Right cardiac atrium (tissue), 5 donors: Measurements from ENCODE around the gene SPINK5. TPM values are rescaled to one million over a fixed set of nuclear protein-coding genes. Genes with fewer than 3 reads are reported as not detected.
"Not testable (repeated sequence)": the region's sequence is repeated elsewhere in the genome, so short reads cannot be mapped to it uniquely, and the experiment has no call there.

ENCODE experiments used
- ATAC-seq, 2 donors: fragments of 200-7000 bp; cut with Tn5 transposase; one replicate each; pipeline versions ENCODE4 v1.8.0 to v1.9.1; 2020; ENCODE audit warnings: moderate library complexity in 2 of 2, mild to moderate bottlenecking in 1 of 2
- DNase-seq, 3 donors: peaks; one replicate each; pipeline ENCODE4 v3.0.0-alpha.2; 2020
- H3K27ac ChIP-seq: one replicate; pipeline ENCODE4 v1.5.1; 2013; ENCODE audit warnings: mild to moderate bottlenecking, low read length, control low read depth, moderate library complexity
- H3K27me3 ChIP-seq: one replicate; pipeline ENCODE4 v1.6.1; 2013; ENCODE audit not compliant: control insufficient read depth, insufficient read depth
- H3K4me1 ChIP-seq: one replicate; pipeline ENCODE4 v1.6.1; 2013; ENCODE audit warnings: low read length; ENCODE audit not compliant: control insufficient read depth, insufficient read depth
- H3K4me3 ChIP-seq: one replicate; pipeline ENCODE4 v1.5.1; 2013; ENCODE audit warnings: low read length, control low read depth
- H3K9me3 ChIP-seq: one replicate; pipeline ENCODE4 v1.6.1; 2013; ENCODE audit warnings: low read length; ENCODE audit not compliant: control insufficient read depth
- WGBS: extraction: QIAGEN DNeasy Blood & Tissue Kit; methylation state at CpG from one replicate; pipeline ENCODE4 v1.1.7; 2013; 5-methylcytosine and 5-hydroxymethylcytosine counted together
- intact Hi-C, 4 donors: fragments of 100-400 bp; cut with DNase I; formaldehyde crosslinking; loops; one replicate each; pipeline versions ENCODE4 v1.11.0 to v1.14.0; 2022 to 2023
- long read RNA-seq, 4 donors: library from polyadenylated mRNA; unstranded; transcript quantifications; one replicate each; pipeline ENCODE4 v2.0.0, GENCODE V29; 2020 to 2021
- polyA plus RNA-seq: library from polyadenylated mRNA; stranded (reverse); fragments of 200-250 nt; gene quantifications from one replicate; pipeline ENCODE4 v1.2.3, GENCODE V29; 2013
- total RNA-seq, 4 donors: library from RNA; stranded (reverse); fragmentation: NEBNext Ultra II Directional; extraction: Animal tissue kit (Norgen Biotek cat#: 25700); gene quantifications; one replicate each; pipeline ENCODE4 v1.2.1, GENCODE V29; 2021
- donor health status: healthy with polysubstance abuse.
- donor health status: DM: no; HTN: yes; CAD: no.
- donor health status: DM: no; HTN: no; CAD: no.
- donor health status: DM: no; HTN: yes; CAD: no; lungs with severe emphysema.
- donor health status: DM: yes; HTN: yes; CAD: no.

SPINK5 gene
- 1 to 10 TPM in 2 of 4 donors, under 1 TPM in 2; 0.82 to 3.0 (median 1.6) TPM for total RNA-seq
- 1.3 TPM for polyA plus RNA-seq
- long read RNA-seq, donor 1, partial matches to known transcripts: 1 of 1 reads
- long read RNA-seq, donor 1, other reads (novel, unspliced or antisense): 0 of 1 reads
- long read RNA-seq, donor 2: 0 reads
- long read RNA-seq, donor 3, partial matches to known transcripts: 0 of 1 reads
- long read RNA-seq, donor 3, other reads (novel, unspliced or antisense): 1 of 1 reads
- long read RNA-seq, donor 4: 0 reads

GRCh38 chr5:148063861-148064260, at the start of gene SPINK5:
Gene SPINK5 (plus strand): TSS chr5:148063980. CDS start chr5:148064045, 65 bp downstream.
- DNase-seq (no peak), ATAC-seq (no peak)
- H3K4me3 ChIP-seq: no peak within 1 kb of the TSS
- WGBS: 88% methylated on average over 5 of the region's 5 CpGs
- intact Hi-C loops: no loop called here
- no peak within 1 kb of the TSS for H3K27ac ChIP-seq
- no peaks in the 10 kb centered on the region for H3K9me3 ChIP-seq
- no peaks in the 10 kb centered on the region for H3K4me1 ChIP-seq
- H3K27me3 ChIP-seq: no peaks in the 10 kb centered on the region

- Histone ChIP-seq H3K4me1 (no peaks in the 10 kb centered on the region), H3K9me3 (no peaks in the 10 kb centered on the region), H3K4me3 (no peak overlapping the region), H3K27me3 (no peaks in the 10 kb centered on the region), H3K27ac (no peak overlapping the region)
- no peak for ATAC-seq
- intact Hi-C loops: no loop called here
- DNase-seq: no peak
- WGBS: 89% methylated on average over 3 of the region's 3 CpGs
Observed at GRCh38 chr5:148014276-148014675, 49.5 kb upstream of the SPINK5 start.

GRCh38 chr5:148020257-148020988, 43.4 kb upstream of the SPINK5 start:
- Histone ChIP-seq H3K27me3 (no peaks in the 10 kb centered on the region), H3K9me3 (no peaks in the 10 kb centered on the region), H3K27ac (no peak overlapping the region), H3K4me3 (no peak overlapping the region), H3K4me1 (no peaks in the 10 kb centered on the region)
- intact Hi-C loops: no loop called here
- DNase-seq (no peak), ATAC-seq (no peak)
- WGBS: 86% methylated on average over 3 of the region's 3 CpGs

- Histone ChIP-seq H3K4me1 (no peaks in the 10 kb centered on the region), H3K9me3 (no peaks in the 10 kb centered on the region), H3K27me3 (no peaks in the 10 kb centered on the region), H3K4me3 (no peak overlapping the region), H3K27ac (no peak overlapping the region)
- 81% methylated on average over 3 of the region's 3 CpGs for WGBS
- no peak for DNase-seq
- no peak for ATAC-seq
- intact Hi-C loops: no loop called here
Observed at GRCh38 chr5:148027505-148027904, 36.3 kb upstream of the SPINK5 start.

GRCh38 chr5:148029131-148029530, 34.6 kb upstream of the SPINK5 start:
- WGBS: 94% methylated on average over 4 of the region's 4 CpGs
- Histone ChIP-seq H3K27ac (no peak overlapping the region), H3K9me3 (no peaks in the 10 kb centered on the region), H3K4me1 (no peaks in the 10 kb centered on the region), H3K4me3 (no peak overlapping the region), H3K27me3 (no peaks in the 10 kb centered on the region)
- intact Hi-C loops: no loop called here
- no peak for DNase-seq
- no peak for ATAC-seq

- Histone ChIP-seq H3K4me1 (no peaks in the 10 kb centered on the region), H3K27ac (no peak overlapping the region), H3K27me3 (no peaks in the 10 kb centered on the region), H3K9me3 (no peaks in the 10 kb centered on the region), H3K4me3 (no peak overlapping the region)
- WGBS: 73% methylated on average over 1 of the region's 1 CpG
- ATAC-seq: no peak
- intact Hi-C loops: no loop called here
- DNase-seq: no peak
Observed at GRCh38 chr5:148033134-148033533, 30.6 kb upstream of the SPINK5 start.

GRCh38 chr5:148035676-148036075, 28.1 kb upstream of the SPINK5 start:
- no peaks in the 10 kb centered on the region for H3K27me3 ChIP-seq
- H3K9me3 ChIP-seq: no peaks in the 10 kb centered on the region
- no peak overlapping the region for H3K4me3 ChIP-seq
- DNase-seq (no peak), ATAC-seq (no peak)
- no peaks in the 10 kb centered on the region for H3K4me1 ChIP-seq
- H3K27ac ChIP-seq: no peak overlapping the region
- intact Hi-C loops: no loop called here

GRCh38 chr5:148042881-148043280, 20.9 kb upstream of the SPINK5 start:
- intact Hi-C loops: no loop called here
- DNase-seq: no peak
- ATAC-seq: no peak
- 91% methylated on average over 5 of the region's 5 CpGs for WGBS
- H3K9me3 ChIP-seq: no peaks in the 10 kb centered on the region
- H3K27ac ChIP-seq: no peak overlapping the region
- H3K4me3 ChIP-seq: no peak overlapping the region
- H3K4me1 ChIP-seq: no peaks in the 10 kb centered on the region
- no peaks in the 10 kb centered on the region for H3K27me3 ChIP-seq

- ATAC-seq (no peak), DNase-seq (no peak)
- Histone ChIP-seq H3K9me3 (no peaks in the 10 kb centered on the region), H3K27ac (no peak overlapping the region), H3K27me3 (no peaks in the 10 kb centered on the region), H3K4me3 (no peak overlapping the region), H3K4me1 (no peaks in the 10 kb centered on the region)
- intact Hi-C loops: no loop called here
- WGBS: 93% methylated on average over 2 of the region's 2 CpGs
Observed at GRCh38 chr5:148043705-148044104, 20.1 kb upstream of the SPINK5 start.

GRCh38 chr5:148055160-148055559, 8.6 kb upstream of the SPINK5 start:
- intact Hi-C loops: not testable (repeated sequence)
- WGBS: 62% methylated on average over 2 of the region's 2 CpGs

GRCh38 chr5:148060309-148060708, 3.5 kb upstream of the SPINK5 start:
- ATAC-seq (no peak), DNase-seq (no peak)
- Histone ChIP-seq H3K9me3 (peaks cover 6% of the 10 kb centered on the region), H3K27me3 (no peaks in the 10 kb centered on the region), H3K4me1 (no peaks in the 10 kb centered on the region), H3K4me3 (no peak overlapping the region), H3K27ac (no peak overlapping the region)
- intact Hi-C loops: no loop called here
- WGBS: 45% methylated on average over 2 of the region's 2 CpGs

More at GRCh38 chr5:148055160-148055559, 8.6 kb upstream of the SPINK5 start:
- ATAC-seq, H3K27me3 ChIP-seq, H3K27ac ChIP-seq, DNase-seq, H3K9me3 ChIP-seq, H3K4me3 ChIP-seq, H3K4me1 ChIP-seq: not testable (repeated sequence)
